GM19240 (cell line): ENCODE results near the gene NONO.
"Not testable (repeated sequence)": the region's sequence is repeated elsewhere in the genome, so short reads cannot be mapped to it uniquely, and the experiment has no call there.

Experiments
- DNase-seq: peaks from one replicate; pipeline ENCODE4 v3.0.0; 2011; ENCODE audit warnings: low spot score; ENCODE audit not compliant: insufficient read length

Gene NONO, protein sequence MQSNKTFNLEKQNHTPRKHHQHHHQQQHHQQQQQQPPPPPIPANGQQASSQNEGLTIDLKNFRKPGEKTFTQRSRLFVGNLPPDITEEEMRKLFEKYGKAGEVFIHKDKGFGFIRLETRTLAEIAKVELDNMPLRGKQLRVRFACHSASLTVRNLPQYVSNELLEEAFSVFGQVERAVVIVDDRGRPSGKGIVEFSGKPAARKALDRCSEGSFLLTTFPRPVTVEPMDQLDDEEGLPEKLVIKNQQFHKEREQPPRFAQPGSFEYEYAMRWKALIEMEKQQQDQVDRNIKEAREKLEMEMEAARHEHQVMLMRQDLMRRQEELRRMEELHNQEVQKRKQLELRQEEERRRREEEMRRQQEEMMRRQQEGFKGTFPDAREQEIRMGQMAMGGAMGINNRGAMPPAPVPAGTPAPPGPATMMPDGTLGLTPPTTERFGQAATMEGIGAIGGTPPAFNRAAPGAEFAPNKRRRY

DNA sequence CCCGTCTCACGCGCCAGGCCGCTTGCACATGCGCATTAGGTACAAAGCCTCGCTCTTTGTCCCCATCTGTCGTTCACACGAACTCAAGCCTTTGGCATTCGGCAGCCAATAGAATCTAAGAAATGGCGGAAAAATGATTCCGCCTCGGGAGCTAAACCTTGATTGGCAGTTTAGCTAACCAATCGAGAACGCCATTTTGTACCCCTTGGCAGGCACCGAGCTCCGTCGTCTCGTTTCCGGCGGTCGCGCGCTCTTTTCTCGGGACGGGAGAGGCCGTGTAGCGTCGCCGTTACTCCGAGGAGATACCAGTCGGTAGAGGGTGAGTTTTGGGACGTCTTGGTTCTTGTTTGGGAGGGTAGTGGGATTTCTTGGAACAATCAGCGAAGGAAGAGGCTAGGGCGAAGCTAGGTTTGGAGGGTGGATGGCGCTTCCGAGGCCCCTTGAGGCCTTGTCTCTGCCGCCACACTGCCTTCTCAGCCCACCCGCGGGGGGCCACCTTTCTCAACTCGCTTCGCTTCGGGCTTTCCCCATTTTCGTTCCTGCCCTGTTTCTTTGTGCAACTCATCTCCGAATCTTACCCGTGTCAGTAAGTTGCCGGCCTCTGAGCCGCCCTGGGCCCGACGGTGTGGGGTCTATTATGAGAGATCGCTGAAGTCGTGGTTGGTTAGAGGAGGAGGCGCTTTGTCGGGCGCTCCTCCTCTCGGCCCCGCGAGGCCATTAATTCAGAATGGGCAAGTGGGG is at the start of gene NONO:
TSS of gene NONO (plus strand) at position 233 of the 741 bp plus-strand sequence. CDS start 7,003 bp downstream, outside the sequence.
- DNase-seq = peak; percentile 34

DNA sequence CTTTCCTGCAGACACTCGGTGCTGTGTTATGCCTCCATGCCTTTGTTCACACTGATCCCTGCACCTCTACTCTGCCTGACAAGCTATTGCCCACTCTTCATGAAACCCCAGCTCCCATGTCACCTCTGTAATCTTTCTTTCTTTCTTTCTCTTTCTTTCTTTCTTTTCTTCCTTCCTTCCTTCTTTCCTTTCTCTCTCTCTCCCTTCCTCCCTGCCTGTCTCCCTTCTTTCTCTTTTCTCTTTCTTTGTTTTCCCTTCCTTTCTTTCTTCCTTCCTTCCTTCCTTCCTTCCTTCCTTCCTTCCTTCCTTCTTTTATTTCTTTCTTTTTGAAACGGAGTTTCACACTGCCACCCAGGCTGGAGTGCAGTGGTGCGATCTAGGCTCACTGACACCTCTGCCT is 48.0 kb upstream of the NONO start:
- no peak for DNase-seq

DNA sequence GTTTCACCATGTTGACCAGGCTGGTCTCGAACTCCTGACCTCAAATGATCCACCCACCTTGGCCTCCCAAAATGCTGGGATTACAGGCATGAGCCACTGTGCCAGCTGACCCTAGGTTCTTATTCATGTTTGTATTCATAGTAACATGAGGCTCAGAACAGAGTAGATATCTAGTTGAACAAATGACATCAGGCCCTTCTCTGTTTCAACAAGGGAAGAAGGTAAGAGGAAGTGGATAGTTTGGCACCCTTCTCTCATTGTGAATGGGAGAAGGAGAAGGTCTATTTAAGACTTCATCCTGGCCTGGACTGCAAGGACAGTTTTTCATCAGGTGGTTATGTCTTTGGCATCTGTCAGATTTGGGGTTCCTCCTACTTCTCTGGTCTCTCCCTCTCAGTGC is 46.6 kb upstream of the NONO start:
- DNase-seq = no peak

DNA sequence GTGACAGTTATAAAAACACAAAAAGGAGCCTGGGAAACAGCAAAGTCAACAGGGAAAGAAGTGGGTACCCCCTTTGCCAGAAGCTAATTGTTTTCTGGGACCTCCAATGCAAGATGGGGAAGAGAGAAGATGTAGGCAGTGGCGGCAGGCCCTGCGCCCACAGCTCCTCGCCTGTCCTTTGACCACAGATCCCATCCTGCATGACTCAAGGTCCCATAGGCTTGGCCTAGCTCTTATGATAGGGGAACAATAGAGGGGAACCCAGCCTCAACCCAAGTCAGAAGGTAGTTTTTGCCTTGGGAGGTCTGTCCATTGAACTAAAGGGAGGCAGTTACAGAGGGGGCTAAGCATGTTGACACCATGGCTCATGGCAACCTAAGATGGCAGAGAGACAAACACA is 43.7 kb upstream of the NONO start:
- no peak for DNase-seq

DNA sequence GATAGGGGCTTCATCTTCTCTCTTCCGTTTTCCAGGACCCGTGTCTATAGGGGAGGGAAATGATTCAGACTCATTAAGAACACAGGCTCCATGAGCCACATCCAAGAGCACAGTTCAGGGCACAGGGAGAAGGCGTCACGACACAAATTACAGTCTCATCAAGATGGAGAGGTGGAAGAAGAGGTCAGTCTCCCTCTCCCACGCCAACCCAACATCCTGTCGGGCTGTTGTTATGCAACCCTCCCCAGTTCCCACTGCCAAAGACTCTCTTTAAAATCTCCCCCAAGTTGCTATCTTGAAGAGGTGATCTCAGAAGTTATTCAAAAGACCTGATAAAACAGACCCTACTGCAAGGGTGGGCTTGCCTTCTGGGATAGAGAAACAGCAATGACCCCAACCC is 42.1 kb upstream of the NONO start:
- no peak for DNase-seq

DNA sequence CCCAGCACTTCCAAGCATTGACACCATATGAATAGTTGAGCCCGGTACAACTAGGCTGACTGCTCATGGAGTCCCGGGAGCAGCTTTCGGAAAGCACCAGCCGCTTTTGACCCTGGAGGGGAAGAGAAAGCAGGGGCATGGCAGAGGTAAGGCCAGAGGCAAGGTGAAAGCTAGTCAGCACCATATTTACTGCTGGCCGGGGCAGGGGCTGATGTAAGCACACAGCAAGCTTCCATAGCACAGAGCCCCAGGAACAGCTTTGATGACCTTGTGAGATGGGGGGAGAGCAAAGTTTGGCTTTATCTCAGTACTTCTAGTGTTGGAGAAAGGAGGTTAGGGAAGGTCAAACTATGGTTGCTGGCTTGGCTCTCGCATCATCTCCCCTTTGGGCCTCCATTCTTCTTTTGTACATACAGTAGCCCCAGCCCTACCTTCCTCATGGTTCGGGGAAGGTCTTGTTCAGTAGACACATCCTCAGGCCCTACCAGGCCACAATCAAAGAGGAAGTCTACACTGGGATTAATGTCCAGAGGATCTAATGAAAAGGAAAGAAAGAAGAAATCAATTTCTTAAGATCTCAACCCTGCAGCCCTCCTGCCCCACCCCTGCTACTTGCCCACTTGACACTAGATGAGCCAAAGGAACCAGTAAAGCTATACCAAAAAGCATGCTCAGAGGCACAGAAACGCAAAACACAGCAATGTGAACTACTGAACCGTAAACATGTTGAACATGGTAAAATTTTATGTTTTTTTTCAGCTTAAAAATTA is 38.9 kb upstream of the NONO start:
- no peak for DNase-seq

DNA sequence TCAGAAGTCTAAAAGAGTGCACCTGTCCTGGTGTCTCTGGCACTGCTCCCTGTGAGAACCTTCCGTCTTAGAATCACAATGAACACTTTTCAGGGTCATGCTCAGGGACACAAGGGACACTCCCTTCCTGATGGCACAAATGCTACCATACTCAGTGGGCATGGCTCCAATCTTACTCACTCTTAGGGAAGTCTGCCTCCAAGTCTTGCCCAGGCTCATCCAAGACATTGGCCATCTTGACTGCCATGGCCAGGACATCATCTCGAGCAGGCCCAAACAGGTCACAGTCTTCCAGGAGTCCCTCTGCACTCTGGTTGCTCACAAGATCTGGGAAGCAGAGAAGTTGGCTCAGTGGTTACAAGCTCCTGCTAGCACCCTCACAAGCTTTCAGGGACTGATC is 38.3 kb upstream of the NONO start:
- DNase-seq = no peak

DNA sequence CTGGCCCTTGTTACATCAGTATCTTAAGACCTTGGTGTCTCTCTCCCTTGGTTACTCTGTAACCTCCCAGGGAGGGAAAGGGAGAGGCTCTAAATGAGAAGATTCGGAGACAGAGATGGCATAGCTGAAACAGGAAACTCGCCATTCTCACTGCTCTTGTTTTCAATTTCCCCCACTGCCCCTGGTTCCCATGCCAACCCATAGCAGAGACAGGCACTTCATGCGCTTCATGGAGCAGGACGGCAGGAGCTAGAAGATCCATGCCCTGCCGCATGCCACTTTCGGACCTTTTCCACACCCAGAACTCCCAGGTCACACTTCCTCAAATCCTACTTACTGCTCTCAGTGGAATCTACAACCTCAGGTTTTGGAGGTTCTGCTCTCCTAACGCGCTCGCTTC is 32.6 kb upstream of the NONO start:
- no peak for DNase-seq

DNA sequence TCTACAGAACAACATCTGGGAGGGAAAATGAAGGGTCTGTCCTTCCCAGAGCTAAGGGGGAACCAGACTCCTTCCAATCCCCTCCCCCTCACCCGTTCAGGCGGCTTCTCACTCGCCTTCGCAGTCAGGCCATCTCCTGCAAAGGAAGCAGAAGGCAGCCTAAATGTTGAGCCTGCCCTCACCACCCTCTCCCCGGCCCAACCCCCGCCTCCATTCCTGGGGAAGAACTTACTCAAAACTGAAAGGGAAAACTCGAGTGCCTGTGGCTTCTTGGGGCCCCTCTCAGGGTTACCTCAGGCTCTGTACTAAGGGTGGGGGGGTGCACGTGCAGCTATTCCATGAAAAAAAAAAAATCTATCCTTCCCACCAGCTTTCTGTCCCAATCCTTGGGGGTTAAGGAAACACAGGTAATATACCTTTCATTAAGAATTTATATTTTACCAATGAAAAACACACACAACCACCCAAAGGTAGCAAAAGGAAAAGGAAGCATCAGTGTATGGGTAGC is 31.9 kb upstream of the NONO start:
- no peak for DNase-seq

DNA sequence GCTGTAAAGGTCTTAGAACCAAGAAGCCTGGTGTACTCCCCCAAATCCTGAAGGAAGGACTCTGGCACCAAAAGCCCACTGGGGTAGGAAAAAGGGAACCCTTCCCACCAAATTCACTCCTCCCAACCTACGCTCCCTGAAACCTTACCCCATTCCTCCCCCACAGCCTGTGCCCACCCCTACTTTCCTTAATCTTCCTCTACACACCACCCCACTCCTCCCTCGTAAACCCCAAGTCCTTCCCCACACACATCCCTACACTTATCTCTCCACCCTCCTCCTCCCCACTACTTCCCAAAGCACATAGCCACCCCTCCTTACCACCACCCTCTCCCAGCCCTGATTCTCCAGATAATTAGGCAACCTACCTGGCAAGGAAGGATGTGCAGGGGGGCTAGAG is 31.2 kb upstream of the NONO start:
- no peak for DNase-seq

DNA sequence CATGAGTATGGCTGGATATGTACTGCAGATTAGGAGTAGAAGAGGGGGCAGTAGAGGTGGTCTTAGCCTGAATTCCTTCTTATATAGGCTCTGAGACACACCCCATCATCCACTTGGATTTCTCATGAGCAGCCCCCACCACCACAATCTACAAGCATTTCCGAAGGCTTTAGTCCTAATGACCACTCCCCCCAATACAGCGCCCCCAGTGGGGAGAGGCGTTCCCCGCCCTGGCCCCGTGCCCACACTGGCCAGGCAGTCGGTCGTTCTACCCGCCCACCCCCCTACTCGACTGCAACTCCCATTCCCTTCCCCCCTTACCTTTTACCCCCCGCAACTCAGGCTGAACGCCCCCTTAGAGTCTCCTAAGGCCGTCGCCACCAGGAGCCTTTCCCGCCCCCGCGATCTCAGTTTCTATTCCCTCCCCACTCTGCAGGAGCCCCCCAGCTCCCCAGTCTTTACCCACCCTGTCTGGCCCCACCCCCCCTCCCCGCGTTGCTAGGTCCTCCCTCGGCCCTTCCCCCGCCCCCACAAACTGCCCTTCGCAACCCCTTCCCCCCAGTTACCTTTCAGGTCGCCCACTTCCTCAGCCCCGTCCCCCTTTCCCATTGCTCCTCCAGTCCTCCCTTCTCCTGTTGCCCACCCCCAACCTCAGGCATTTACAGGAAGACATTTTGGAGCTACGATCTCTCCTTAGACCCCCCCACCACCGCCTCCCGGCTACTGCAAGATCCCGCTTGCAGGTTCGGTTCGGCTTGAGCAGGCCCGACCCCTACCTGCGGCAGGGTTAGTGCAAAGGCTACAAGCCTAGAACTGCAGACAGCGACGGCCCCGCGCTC is 30.0 kb upstream of the NONO start:
- no peak for DNase-seq

DNA sequence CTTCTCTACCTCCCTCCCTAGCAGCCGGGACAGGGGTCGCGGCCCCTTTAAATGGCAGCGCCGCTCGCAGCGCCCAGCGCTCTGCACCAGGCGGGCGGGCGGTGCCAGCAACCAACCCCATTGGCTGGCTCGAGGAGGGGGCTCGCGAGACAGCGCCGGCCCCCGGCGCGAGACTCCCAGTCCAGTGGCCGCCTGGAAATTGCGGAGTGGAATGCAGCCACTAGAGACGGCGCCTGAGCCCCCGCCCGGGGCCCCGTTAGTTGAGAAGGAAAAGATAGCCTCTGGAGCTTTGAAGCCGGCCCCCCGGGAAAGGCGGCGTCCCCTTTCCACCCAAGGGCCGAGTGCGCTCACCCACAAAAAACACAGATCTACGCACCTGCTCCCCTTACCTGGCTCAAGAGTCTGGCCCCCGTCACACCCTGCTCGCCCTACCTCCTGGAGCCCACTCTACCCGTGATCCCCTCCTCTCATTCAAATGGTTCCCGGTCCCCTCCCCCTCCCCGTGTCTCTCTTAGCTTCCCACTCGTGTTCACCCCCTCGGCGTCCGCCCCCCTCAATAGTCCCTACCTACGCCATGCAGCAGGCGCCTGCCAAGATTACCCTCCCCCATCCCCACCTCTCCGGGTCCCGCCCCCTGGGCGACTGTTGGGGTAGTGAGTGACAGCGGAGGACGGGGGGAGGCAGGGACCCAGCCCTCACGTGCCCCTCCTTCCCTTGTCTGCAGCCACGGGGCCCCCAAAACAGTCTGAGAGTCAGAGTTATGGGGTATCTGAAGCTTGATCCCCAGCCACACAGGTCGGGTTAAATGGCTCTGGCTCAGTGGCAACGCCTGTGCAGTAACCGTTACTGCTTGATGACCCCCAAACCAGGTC is 29.1 kb upstream of the NONO start, which contains the start of gene ZMYM3:
TSS of gene ZMYM3 (minus strand) at position 49 of the 872 bp plus-strand sequence. CDS start 885 bp downstream, outside the sequence.
- peak; percentile 71 for DNase-seq

DNA sequence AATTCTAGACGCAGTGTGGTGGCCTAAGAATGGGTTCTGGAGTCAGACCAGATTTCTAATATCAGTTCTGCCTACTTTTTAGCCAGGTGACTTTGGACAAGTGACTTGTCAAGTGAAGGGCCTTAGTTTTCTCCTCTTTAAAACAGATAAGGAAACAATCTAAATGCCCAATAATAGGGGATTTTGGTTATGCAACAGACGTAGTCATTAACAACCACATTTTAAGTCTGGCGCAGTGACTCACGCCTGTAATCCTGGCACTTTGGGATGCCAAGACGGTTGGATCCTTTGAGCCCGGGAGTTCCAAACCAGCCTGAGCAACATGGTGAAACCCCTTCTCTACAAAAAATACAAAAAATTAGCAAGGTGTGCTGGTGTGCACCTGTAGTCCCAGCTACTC is 27.4 kb upstream of the NONO start:
- DNase-seq = no peak

DNA sequence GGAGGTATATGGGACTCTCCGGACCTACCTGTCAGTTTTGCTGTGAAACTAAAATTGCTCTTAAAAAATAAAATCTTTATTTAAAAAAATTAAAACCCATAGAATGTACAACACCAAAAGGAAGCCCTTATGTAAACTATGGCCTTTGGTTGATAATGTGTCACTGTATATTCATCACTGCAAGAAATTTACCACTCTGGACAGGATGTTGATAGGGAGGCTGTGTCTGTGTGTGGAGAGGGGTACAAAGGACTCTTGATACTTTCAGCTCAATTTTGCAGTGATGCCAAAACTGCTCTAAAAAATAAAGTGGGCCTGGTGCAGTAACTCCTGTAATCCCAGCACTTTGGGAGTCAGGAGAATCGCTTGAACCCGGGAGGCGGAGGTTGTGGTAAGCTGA is 26.6 kb upstream of the NONO start:
- no peak for DNase-seq

DNA sequence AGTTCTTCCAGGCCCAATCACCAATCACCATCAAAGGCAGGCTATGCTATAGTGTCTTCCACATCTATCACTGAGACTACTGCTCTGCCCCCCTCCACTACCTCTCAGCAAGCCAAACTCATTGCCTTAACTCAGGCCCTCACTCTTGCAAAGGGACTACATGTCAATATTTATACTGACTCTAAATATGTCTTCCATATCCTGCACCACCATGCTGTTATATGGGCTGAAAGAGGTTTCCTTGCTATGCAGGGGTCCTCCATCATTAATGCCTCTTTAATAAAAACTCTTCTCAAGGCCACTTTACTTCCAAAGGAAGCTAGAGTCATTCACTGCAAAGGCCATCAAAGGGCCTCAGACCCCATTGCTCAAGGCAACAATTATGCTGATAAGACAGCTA is 14.8 kb upstream of the NONO start:
- DNase-seq = not testable (repeated sequence)

DNA sequence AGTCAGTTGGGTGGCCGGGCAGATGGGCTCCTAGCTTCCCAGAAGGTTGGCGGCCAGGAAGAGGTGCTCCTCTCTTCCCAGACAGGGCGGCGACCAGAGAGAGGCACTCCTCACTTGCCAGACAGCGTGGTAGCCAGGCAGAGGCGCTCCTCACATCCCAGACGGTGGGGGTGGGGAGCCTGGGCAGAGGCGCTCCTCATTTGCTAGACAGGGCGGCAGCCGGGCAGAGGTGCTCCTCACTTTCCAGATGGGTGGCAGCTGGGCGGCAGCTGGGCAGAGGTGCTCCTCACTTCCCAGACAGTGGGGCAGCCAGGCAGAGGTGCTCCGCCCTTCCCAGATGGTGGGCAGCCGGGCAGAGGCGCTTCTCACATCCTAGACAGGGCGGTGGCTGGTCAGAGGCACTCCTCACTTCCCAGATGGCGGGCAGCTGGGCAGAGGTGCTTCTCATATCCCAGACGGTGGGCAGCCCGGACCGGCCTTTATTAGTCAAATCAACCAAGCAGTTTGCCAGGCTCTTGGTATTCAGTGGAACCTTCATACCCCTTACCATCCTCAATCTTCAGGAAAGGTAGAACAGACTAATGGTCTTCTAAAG is 13.5 kb upstream of the NONO start:
- DNase-seq = no peak

DNA sequence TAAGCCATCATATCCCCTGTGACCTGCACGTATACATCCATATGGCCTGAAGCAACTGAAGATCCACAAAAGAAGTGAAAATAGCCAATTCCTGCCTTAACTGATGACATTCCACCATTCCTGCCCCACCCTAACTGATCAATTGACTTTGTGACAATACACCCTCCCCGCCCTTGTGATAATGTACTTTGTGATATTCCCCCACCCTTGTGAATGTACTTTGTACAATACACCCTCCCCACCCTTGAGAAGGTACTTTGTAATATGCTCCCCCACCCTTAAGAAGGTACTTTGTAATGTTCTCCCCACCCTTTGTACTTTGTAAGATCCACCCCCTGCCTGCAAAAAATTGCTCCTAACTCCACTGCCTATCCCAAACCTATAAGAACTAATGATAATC is 11.1 kb upstream of the NONO start:
- not testable (repeated sequence) for DNase-seq

DNA sequence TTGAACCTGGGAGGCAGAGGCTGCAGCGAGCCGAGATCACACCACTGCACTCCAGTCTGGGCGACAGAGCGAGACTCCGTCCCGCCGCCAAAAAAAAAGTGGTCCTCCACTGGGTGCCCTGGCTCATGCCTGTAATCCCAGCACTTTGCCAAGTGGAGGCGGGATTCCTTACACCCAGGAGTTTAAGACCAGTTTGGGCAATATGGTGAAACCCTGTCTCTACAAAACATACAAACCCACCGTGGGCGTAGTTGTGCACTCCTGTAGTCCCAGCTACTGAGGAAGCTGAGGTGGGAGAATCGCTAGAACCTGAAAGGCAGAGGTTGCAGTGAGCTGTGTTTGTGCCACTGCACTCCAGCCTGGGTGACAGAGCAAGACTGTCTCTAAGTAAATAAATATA is 2.1 kb upstream of the NONO start:
- DNase-seq = not testable (repeated sequence)
